HUES48 (cell line): ENCODE measurements around the gene SLC11A2.
"Not testable (repeated sequence)": the region's sequence is repeated elsewhere in the genome, so short reads cannot be mapped to it uniquely, and the experiment has no call there.

ENCODE experiments used
- H3K27ac ChIP-seq: one replicate; pipeline ENCODE4 v1.7.0; 2013; ENCODE audit warnings: low read depth, low read length, inconsistent platforms
- H3K27me3 ChIP-seq: 2 replicates; pipeline ENCODE4 v1.6.1; 2013; ENCODE audit warnings: mild to moderate bottlenecking, low read length; ENCODE audit not compliant: control insufficient read depth, insufficient read depth
- H3K36me3 ChIP-seq: 2 replicates; pipeline ENCODE4 v1.6.1; 2013; ENCODE audit warnings: low read length; ENCODE audit not compliant: control insufficient read depth, insufficient read depth
- H3K4me1 ChIP-seq: 2 replicates; pipeline ENCODE4 v1.6.1; 2013; ENCODE audit warnings: mild to moderate bottlenecking, low read length; ENCODE audit not compliant: control insufficient read depth, insufficient read depth
- H3K4me3 ChIP-seq: 2 replicates; pipeline ENCODE4 v1.5.1; 2013; ENCODE audit warnings: mild to moderate bottlenecking, low read depth, low read length
- H3K9ac ChIP-seq: 2 replicates; pipeline ENCODE4 v1.6.1; 2013; ENCODE audit warnings: mild to moderate bottlenecking, low read depth, low read length, moderate library complexity
- H3K9me3 ChIP-seq: 2 replicates; pipeline ENCODE4 v1.6.1; 2013; ENCODE audit warnings: low read length; ENCODE audit not compliant: control insufficient read depth, insufficient read depth

The SLC11A2 gene

GRCh38 chr12:50964432-50964831 is 61.8 kb downstream of the SLC11A2 start:
- Histone ChIP-seq H3K4me3 (no peak overlapping the region), H3K9me3 (no peaks in the 10 kb centered on the region), H3K27ac (no peak overlapping the region), H3K9ac (no peak overlapping the region), H3K27me3 (no peaks in the 10 kb centered on the region), H3K36me3 (no peaks in the 10 kb centered on the region), H3K4me1 (no peaks in the 10 kb centered on the region)

- Histone ChIP-seq H3K4me3 (no peak overlapping the region), H3K36me3 (no peaks in the 10 kb centered on the region), H3K4me1 (no peaks in the 10 kb centered on the region), H3K9me3 (no peaks in the 10 kb centered on the region), H3K27me3 (no peaks in the 10 kb centered on the region), H3K9ac (no peak overlapping the region), H3K27ac (no peak overlapping the region)
These were observed 64.5 kb downstream of the SLC11A2 start for GRCh38 chr12:50961708-50962107.

DNA sequence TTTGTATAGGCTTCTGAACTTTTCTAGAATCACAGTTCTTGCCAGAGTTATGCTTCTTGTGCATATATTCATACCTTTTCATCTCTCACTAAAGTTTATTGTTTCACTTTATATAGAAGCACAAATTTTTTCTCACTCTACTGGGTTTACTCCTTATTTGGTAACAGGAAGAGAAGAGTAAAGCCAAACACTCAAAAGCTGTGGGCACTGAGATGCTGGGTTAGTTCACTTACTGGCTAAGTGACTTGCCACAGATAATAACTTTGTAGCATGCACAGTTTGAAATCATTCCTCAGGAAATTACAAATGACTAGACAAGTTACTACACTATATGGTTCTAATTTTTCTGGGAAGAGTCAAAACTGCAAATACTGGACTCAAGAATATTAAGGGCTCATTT is 66.1 kb downstream of the SLC11A2 start:
- no peak overlapping the region for H3K27ac ChIP-seq
- H3K9ac ChIP-seq, result no peak overlapping the region
- no peak overlapping the region for H3K4me3 ChIP-seq
- H3K27me3 ChIP-seq, result no peaks in the 10 kb centered on the region
- no peaks in the 10 kb centered on the region for H3K4me1 ChIP-seq
- no peaks in the 10 kb centered on the region for H3K9me3 ChIP-seq
- H3K36me3 ChIP-seq, result no peaks in the 10 kb centered on the region

GRCh38 chr12:50955697-50956096 is 70.5 kb downstream of the SLC11A2 start:
- H3K9ac ChIP-seq, result no peak overlapping the region
- H3K27ac ChIP-seq, result no peak overlapping the region

DNA sequence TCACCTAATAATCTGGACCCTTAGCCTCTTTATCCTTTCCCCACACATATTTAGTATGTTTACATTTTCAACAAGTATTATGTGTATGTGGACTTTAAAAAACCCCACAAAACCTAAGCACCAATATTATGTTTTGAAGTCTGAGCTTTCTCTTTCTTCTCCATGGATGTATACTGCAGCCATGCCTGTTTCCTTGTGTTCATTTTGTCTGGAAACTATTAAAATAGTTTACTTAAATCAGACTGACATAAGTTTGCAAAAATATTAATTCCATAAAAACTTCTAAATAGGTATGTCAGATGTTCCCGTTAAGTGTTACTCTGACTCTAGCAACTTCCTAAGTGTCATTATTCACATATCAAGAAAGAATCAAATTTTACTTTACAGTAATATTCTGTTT is 70.9 kb downstream of the SLC11A2 start:
- H3K9ac ChIP-seq, result no peak overlapping the region
- H3K36me3 ChIP-seq, result no peaks in the 10 kb centered on the region
- no peaks in the 10 kb centered on the region for H3K9me3 ChIP-seq
- no peaks in the 10 kb centered on the region for H3K4me1 ChIP-seq
- no peaks in the 10 kb centered on the region for H3K27me3 ChIP-seq
- no peak overlapping the region for H3K27ac ChIP-seq
- no peak overlapping the region for H3K4me3 ChIP-seq

More at GRCh38 chr12:50955697-50956096, 70.5 kb downstream of the SLC11A2 start:
- Histone ChIP-seq H3K4me3 (no peak overlapping the region), H3K27me3 (no peaks in the 10 kb centered on the region), H3K36me3 (no peaks in the 10 kb centered on the region), H3K9me3 (no peaks in the 10 kb centered on the region), H3K4me1 (no peaks in the 10 kb centered on the region)

- not testable (repeated sequence) for H3K9ac ChIP-seq
These were observed 71.4 kb downstream of the SLC11A2 start for GRCh38 chr12:50954789-50955188.

DNA sequence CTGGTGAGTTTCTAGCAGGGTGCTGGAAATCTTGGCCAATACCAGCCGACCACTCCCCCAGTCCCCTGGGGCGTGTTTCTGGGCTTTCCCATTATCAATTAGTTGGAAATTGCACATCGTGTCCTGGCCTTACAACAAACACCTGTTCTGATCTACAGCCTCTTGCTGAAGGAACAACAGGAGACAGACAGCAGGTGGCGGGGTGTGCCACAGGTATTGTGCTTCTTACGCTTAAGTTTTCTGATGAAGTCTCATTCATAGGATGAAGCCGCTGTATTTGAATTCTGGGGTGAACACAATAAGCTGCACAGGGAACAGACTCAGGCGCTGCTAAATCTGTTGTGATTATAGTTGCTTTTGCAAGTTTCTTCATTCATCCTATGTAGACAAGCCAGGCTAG is 73.1 kb downstream of the SLC11A2 start:
- Histone ChIP-seq H3K4me1 (no peaks in the 10 kb centered on the region), H3K27ac (no peak overlapping the region), H3K9ac (no peak overlapping the region), H3K4me3 (no peak overlapping the region), H3K27me3 (no peaks in the 10 kb centered on the region), H3K9me3 (no peaks in the 10 kb centered on the region), H3K36me3 (no peaks in the 10 kb centered on the region)

More at GRCh38 chr12:50954789-50955188, 71.4 kb downstream of the SLC11A2 start:
- not testable (repeated sequence) for H3K27me3 ChIP-seq, H3K4me3 ChIP-seq, H3K4me1 ChIP-seq, H3K36me3 ChIP-seq, H3K27ac ChIP-seq, H3K9me3 ChIP-seq

GRCh38 chr12:50952510-50952909 is 73.7 kb downstream of the SLC11A2 start, which contains the start of gene HIGD1C:
Gene HIGD1C (plus strand): TSS chr12:50952544. CDS start chr12:50953999, 1,455 bp downstream.
- H3K4me1 ChIP-seq, result no peaks in the 10 kb centered on the region
- no peaks in the 10 kb centered on the region for H3K36me3 ChIP-seq
- H3K4me3 ChIP-seq, result no peak within 1 kb of the TSS
- no peaks in the 10 kb centered on the region for H3K27me3 ChIP-seq
- no peak within 1 kb of the TSS for H3K9ac ChIP-seq
- no peaks in the 10 kb centered on the region for H3K9me3 ChIP-seq
- H3K27ac ChIP-seq, result no peak within 1 kb of the TSS

- no peaks in the 10 kb centered on the region for H3K36me3 ChIP-seq
- no peak overlapping the region for H3K9ac ChIP-seq
- no peaks in the 10 kb centered on the region for H3K4me1 ChIP-seq
- H3K4me3 ChIP-seq, result no peak overlapping the region
- H3K27ac ChIP-seq, result no peak overlapping the region
- no peaks in the 10 kb centered on the region for H3K9me3 ChIP-seq
- no peaks in the 10 kb centered on the region; the same call in 1 of the 2 replicates for H3K27me3 ChIP-seq
These were observed 75.1 kb downstream of the SLC11A2 start for GRCh38 chr12:50951112-50951511.

GRCh38 chr12:50949801-50950302 is 76.3 kb downstream of the SLC11A2 start:
- no peaks in the 10 kb centered on the region; the same call in 1 of the 2 replicates for H3K27me3 ChIP-seq

DNA sequence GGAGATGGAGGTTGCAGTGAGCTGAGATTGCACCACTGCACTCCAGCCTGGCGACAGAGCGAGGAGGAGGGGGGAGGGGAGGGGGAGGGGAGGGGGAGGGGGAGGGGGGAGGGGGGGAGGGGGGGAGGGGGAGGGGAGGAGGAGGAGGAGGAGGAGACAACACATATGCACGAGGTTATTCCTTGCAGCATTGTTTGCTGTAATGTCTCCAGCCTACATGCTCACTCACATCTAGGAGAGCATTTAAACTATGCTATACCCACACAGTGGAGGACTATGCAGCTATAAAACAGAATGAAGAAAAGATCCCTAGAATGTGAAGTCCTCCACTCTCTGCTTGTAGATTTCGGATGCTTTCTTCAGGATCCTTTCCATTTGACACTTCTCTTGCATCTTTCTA is 77.4 kb downstream of the SLC11A2 start:
- H3K27me3 ChIP-seq, result no peaks in the 10 kb centered on the region; the same call in 1 of the 2 replicates
- H3K27ac ChIP-seq, result no peak overlapping the region
- no peak overlapping the region for H3K9ac ChIP-seq
- H3K4me1 ChIP-seq, result no peaks in the 10 kb centered on the region
- H3K4me3 ChIP-seq, result no peak overlapping the region
- no peaks in the 10 kb centered on the region for H3K9me3 ChIP-seq
- no peaks in the 10 kb centered on the region for H3K36me3 ChIP-seq

More at GRCh38 chr12:50949801-50950302, 76.3 kb downstream of the SLC11A2 start:
- Histone ChIP-seq H3K4me3 (no peak overlapping the region), H3K36me3 (no peaks in the 10 kb centered on the region), H3K9ac (no peak overlapping the region), H3K4me1 (no peaks in the 10 kb centered on the region), H3K27ac (no peak overlapping the region), H3K9me3 (no peaks in the 10 kb centered on the region)
